Measurements from ENCODE around the gene SLC7A8.

The SLC7A8 gene

DNA sequence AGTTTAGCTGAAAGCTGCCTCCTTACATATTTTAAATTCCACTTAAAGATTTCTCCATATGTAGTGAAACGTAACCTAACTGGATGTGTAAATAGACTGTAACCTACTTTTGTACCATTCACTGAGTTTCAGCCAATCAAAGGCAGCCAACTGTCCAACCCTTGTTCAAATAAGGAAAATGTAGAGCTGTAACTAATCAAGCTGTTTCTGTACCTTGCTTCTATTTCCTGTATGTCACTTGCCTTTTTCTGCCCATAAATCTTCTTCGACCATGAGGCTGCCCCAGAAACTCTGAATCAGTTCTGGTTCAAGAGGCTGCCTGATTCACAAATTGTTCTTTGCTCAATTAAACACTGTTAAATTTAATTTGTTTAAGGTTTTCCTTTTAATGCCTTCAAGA, 6.3 kb downstream of the SLC7A8 start:
- Histone ChIP-seq H3K79me2 (ENCODE audit: insufficient read depth, low read length) (no peaks in the 10 kb centered on the region), H3K4me2 (ENCODE audit: insufficient read depth, low read length) (no peak overlapping the region), H3K9ac (ENCODE audit: low read depth, low read length) (no peak overlapping the region), H3K9me3 (ENCODE audit: insufficient read depth, low read length, severe bottlenecking) (no peaks in the 10 kb centered on the region), H3K4me3 (ENCODE audit: low read depth in 1 of 2, low read length in 2 of 2) (no peak overlapping the region), H4K20me1 (ENCODE audit: insufficient read depth, low read length) (0 out of 2 replicates have a peak, but pooled peaks cover 2% of the 10 kb centered on the region), H3K27me3 (ENCODE audit: insufficient read depth, low read length, poor library complexity) (peaks cover 54% of the 10 kb centered on the region), H3K27ac (ENCODE audit: low read length) (no peak overlapping the region), H3K4me1 (ENCODE audit: insufficient read depth, low read length) (no peaks in the 10 kb centered on the region), H3K36me3 (ENCODE audit: insufficient read depth, low read length) (no peaks in the 10 kb centered on the region), H2AFZ (ENCODE audit: low read depth, low read length) (no peak overlapping the region)
- TF ChIP-seq, protein P1, sequence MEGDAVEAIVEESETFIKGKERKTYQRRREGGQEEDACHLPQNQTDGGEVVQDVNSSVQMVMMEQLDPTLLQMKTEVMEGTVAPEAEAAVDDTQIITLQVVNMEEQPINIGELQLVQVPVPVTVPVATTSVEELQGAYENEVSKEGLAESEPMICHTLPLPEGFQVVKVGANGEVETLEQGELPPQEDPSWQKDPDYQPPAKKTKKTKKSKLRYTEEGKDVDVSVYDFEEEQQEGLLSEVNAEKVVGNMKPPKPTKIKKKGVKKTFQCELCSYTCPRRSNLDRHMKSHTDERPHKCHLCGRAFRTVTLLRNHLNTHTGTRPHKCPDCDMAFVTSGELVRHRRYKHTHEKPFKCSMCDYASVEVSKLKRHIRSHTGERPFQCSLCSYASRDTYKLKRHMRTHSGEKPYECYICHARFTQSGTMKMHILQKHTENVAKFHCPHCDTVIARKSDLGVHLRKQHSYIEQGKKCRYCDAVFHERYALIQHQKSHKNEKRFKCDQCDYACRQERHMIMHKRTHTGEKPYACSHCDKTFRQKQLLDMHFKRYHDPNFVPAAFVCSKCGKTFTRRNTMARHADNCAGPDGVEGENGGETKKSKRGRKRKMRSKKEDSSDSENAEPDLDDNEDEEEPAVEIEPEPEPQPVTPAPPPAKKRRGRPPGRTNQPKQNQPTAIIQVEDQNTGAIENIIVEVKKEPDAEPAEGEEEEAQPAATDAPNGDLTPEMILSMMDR (IDR thresholded peaks at IDR 0.05; ENCODE audit: borderline replicate concordance, extremely low read depth, low read length, poor library complexity, severe bottlenecking): no peak
- no peak for TF ChIP-seq EZH2 (IDR thresholded peaks at IDR 0.05; ENCODE audit: borderline replicate concordance, low read depth, low read length, severe bottlenecking)
- no peak for ATAC-seq (ENCODE audit: insufficient read depth, low read depth)
- no peak for DNase-seq

DNA sequence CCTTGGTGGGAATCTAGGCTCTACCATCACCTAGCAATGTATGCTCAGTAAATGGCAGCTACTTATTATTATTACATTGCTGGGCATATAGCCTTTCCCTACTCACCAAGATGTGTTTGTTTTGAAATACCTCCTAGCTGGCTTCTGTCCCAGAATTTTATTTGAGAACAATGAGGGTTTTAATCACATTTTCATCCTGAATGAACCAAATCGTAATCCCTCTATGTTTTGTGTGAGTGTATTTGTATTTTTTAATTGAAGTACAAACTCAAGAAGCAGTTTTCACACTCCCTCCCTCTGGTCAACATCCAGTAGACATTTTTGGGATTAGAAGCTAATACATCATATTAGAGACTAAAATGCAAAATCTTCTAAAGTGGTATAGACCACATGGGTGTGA, 7.6 kb downstream of the SLC7A8 start:
- H3K4me3 ChIP-seq (ENCODE audit: low read depth in 1 of 2, low read length in 2 of 2): no peak overlapping the region
- peaks cover 55% of the 10 kb centered on the region for H3K27me3 ChIP-seq (ENCODE audit: insufficient read depth, low read length, poor library complexity)
- no peak overlapping the region for H2AFZ ChIP-seq (ENCODE audit: low read depth, low read length)
- TF ChIP-seq EZH2 (IDR thresholded peaks at IDR 0.05; ENCODE audit: borderline replicate concordance, low read depth, low read length, severe bottlenecking): no peak
- TF ChIP-seq, protein P1 (IDR thresholded peaks at IDR 0.05; ENCODE audit: borderline replicate concordance, extremely low read depth, low read length, poor library complexity, severe bottlenecking): no peak
- H3K36me3 ChIP-seq (ENCODE audit: insufficient read depth, low read length): no peaks in the 10 kb centered on the region
- 0 out of 2 replicates have a peak, but pooled peaks cover 2% of the 10 kb centered on the region for H4K20me1 ChIP-seq (ENCODE audit: insufficient read depth, low read length)
- no peak for DNase-seq
- no peak overlapping the region for H3K9ac ChIP-seq (ENCODE audit: low read depth, low read length)
- no peak overlapping the region for H3K4me2 ChIP-seq (ENCODE audit: insufficient read depth, low read length)
- H3K79me2 ChIP-seq (ENCODE audit: insufficient read depth, low read length): no peaks in the 10 kb centered on the region
- no peaks in the 10 kb centered on the region for H3K9me3 ChIP-seq (ENCODE audit: insufficient read depth, low read length, severe bottlenecking)
- H3K4me1 ChIP-seq (ENCODE audit: insufficient read depth, low read length): no peaks in the 10 kb centered on the region
- H3K27ac ChIP-seq (ENCODE audit: low read length): no peak overlapping the region
- no peak for ATAC-seq (ENCODE audit: insufficient read depth, low read depth)

- H4K20me1 ChIP-seq (ENCODE audit: insufficient read depth, low read length): 0 out of 2 replicates have a peak, but pooled peaks cover 2% of the 10 kb centered on the region
- no peak overlapping the region for H3K4me3 ChIP-seq (ENCODE audit: low read depth in 1 of 2, low read length in 2 of 2)
- ATAC-seq (ENCODE audit: insufficient read depth, low read depth) (no peak), DNase-seq (no peak)
- no peaks in the 10 kb centered on the region for H3K9me3 ChIP-seq (ENCODE audit: insufficient read depth, low read length, severe bottlenecking)
- no peaks in the 10 kb centered on the region for H3K36me3 ChIP-seq (ENCODE audit: insufficient read depth, low read length)
- H3K27ac ChIP-seq (ENCODE audit: low read length): no peak overlapping the region
- H2AFZ ChIP-seq (ENCODE audit: low read depth, low read length): no peak overlapping the region
- H3K27me3 ChIP-seq (ENCODE audit: insufficient read depth, low read length, poor library complexity): peaks cover 50% of the 10 kb centered on the region
- H3K79me2 ChIP-seq (ENCODE audit: insufficient read depth, low read length): no peaks in the 10 kb centered on the region
- H3K4me1 ChIP-seq (ENCODE audit: insufficient read depth, low read length): no peaks in the 10 kb centered on the region
- H3K4me2 ChIP-seq (ENCODE audit: insufficient read depth, low read length): no peak overlapping the region
- TF ChIP-seq, protein P1 (IDR thresholded peaks at IDR 0.05; ENCODE audit: borderline replicate concordance, extremely low read depth, low read length, poor library complexity, severe bottlenecking): no peak
- TF ChIP-seq EZH2 (IDR thresholded peaks at IDR 0.05; ENCODE audit: borderline replicate concordance, low read depth, low read length, severe bottlenecking): no peak
- H3K9ac ChIP-seq (ENCODE audit: low read depth, low read length): no peak overlapping the region
Observed at GRCh38 chr14:23174296-23175184, 8.9 kb downstream of the SLC7A8 start.

Data from DND-41 (cell line).